Activated CD8-positive, alpha-beta memory T cell treated with anti-CD3 and anti-CD28 coated beads for 4 hours (primary cell): Measurements from ENCODE around the gene LMOD3.
A peak's percentile ranks its signal among the peaks of the same experiment; 100 is the strongest.

ENCODE experiments used
- DNase-seq, 2 donors: peaks; one replicate each; pipeline ENCODE4 v3.0.0-alpha.2; 2020; ENCODE audit warnings: low read depth in 2 of 2

The LMOD3 gene

GRCh38 chr3:69122403-69122802 lies at the start of gene LMOD3:
LMOD3 (minus strand) TSS chr3:69122595; CDS start chr3:69122386, 209 bp downstream.
- no peak for DNase-seq

GRCh38 chr3:69172058-69172457 lies 49.7 kb upstream of the LMOD3 start:
- no peak for DNase-seq

- DNase-seq, result no peak
Observed at GRCh38 chr3:69166446-69166845, 44.1 kb upstream of the LMOD3 start.

GRCh38 chr3:69165744-69166143 lies 43.3 kb upstream of the LMOD3 start:
- DNase-seq, result no peak

- DNase-seq, result no peak
Observed at GRCh38 chr3:69164296-69164695, 41.9 kb upstream of the LMOD3 start.

GRCh38 chr3:69162308-69162980 lies 40.0 kb upstream of the LMOD3 start:
- no peak for DNase-seq

- DNase-seq, result peak; percentile 2 to 12
Observed at GRCh38 chr3:69161587-69162307, 39.4 kb upstream of the LMOD3 start.

GRCh38 chr3:69160525-69160924 lies 38.1 kb upstream of the LMOD3 start:
- DNase-seq, result no peak

- DNase-seq, result no peak
Observed at GRCh38 chr3:69160107-69160506, 37.7 kb upstream of the LMOD3 start.

GRCh38 chr3:69149586-69149985 lies 27.2 kb upstream of the LMOD3 start:
- no peak for DNase-seq

- DNase-seq, result no peak
Observed at GRCh38 chr3:69145688-69146087, 23.3 kb upstream of the LMOD3 start.

- no peak for DNase-seq
Observed at GRCh38 chr3:69144631-69145245, 22.3 kb upstream of the LMOD3 start.

- no peak for DNase-seq
Observed at GRCh38 chr3:69143612-69144011, 21.2 kb upstream of the LMOD3 start.

- DNase-seq, result no peak
Observed at GRCh38 chr3:69142797-69143454, 20.5 kb upstream of the LMOD3 start.

- no peak for DNase-seq
Observed at GRCh38 chr3:69142090-69142489, 19.7 kb upstream of the LMOD3 start.

- DNase-seq, result no peak
Observed at GRCh38 chr3:69141313-69141712, 18.9 kb upstream of the LMOD3 start.

- no peak for DNase-seq
Observed at GRCh38 chr3:69137412-69137811, 15.0 kb upstream of the LMOD3 start.

GRCh38 chr3:69137005-69137404 lies 14.6 kb upstream of the LMOD3 start:
- DNase-seq, result no peak

- DNase-seq, result no peak
Observed at GRCh38 chr3:69130689-69131088, 8.3 kb upstream of the LMOD3 start.

- no peak for DNase-seq
Observed at GRCh38 chr3:69129531-69129930, 7.1 kb upstream of the LMOD3 start.

GRCh38 chr3:69128509-69128908 lies 6.1 kb upstream of the LMOD3 start:
- DNase-seq, result no peak

GRCh38 chr3:69126999-69127398 lies 4.6 kb upstream of the LMOD3 start:
- no peak for DNase-seq

- no peak for DNase-seq
Observed at GRCh38 chr3:69126216-69126615, 3.8 kb upstream of the LMOD3 start.
